ENCODE results near the gene NBEA. TPM values are rescaled to one million over a fixed set of nuclear protein-coding genes. Genes with fewer than 3 reads are reported as not detected.

NBEA gene
- total RNA-seq, 4 donors from 2014 or later: 21.5 to 60.4 (median 27.9) TPM

- H3K4me3 ChIP-seq (replicated peaks in 1 of 3): no peak overlapping the region
- no peaks in the 10 kb centered on the region for H3K36me3 ChIP-seq
- DNase-seq: no peak
- no peaks in the 10 kb centered on the region for H3K9me3 ChIP-seq
- H3K27me3 ChIP-seq: no peaks in the 10 kb centered on the region
- no peaks in the 10 kb centered on the region for H3K4me1 ChIP-seq
- H3K27ac ChIP-seq: no peak overlapping the region
- intact Hi-C loops (cut with DNase I): no loop called here
- no peak for TF ChIP-seq POLR2A (IDR thresholded peaks at IDR 0.05)
- no peak for TF ChIP-seq CTCF (IDR thresholded peaks at IDR 0.05)
Measured at GRCh38 chr13:35379663-35380062, 437.6 kb downstream of the NBEA start.

- Histone ChIP-seq H3K9me3 (no peaks in the 10 kb centered on the region), H3K36me3 (no peaks in the 10 kb centered on the region), H3K4me1 (no peaks in the 10 kb centered on the region), H3K27me3 (no peaks in the 10 kb centered on the region), H3K4me3 (replicated peaks in 1 of 3) (no peak overlapping the region), H3K27ac (no peak overlapping the region)
- TF ChIP-seq POLR2A (IDR thresholded peaks at IDR 0.05) (no peak), CTCF (IDR thresholded peaks at IDR 0.05) (no peak)
- 80 to 88% methylated on average over 6 of the region's 6 CpGs for WGBS, 2 donors
- intact Hi-C loops (cut with DNase I): no loop called here
- no peak for DNase-seq
Measured at GRCh38 chr13:35387682-35388250, 445.7 kb downstream of the NBEA start.

GRCh38 chr13:35388441-35389355, 446.6 kb downstream of the NBEA start:
- H3K27me3 ChIP-seq: no peaks in the 10 kb centered on the region
- no peaks in the 10 kb centered on the region for H3K9me3 ChIP-seq
- 60 to 63% methylated on average over 5 of the region's 5 CpGs for WGBS, 2 donors
- no peak for TF ChIP-seq POLR2A (IDR thresholded peaks at IDR 0.05)
- TF ChIP-seq CTCF (IDR thresholded peaks at IDR 0.05): no peak
- DNase-seq: no peak
- H3K4me3 ChIP-seq (replicated peaks in 1 of 3): no peak overlapping the region
- no peaks in the 10 kb centered on the region for H3K4me1 ChIP-seq
- intact Hi-C loops (cut with DNase I): no loop called here
- no peak overlapping the region for H3K27ac ChIP-seq
- H3K36me3 ChIP-seq: no peaks in the 10 kb centered on the region

DNA sequence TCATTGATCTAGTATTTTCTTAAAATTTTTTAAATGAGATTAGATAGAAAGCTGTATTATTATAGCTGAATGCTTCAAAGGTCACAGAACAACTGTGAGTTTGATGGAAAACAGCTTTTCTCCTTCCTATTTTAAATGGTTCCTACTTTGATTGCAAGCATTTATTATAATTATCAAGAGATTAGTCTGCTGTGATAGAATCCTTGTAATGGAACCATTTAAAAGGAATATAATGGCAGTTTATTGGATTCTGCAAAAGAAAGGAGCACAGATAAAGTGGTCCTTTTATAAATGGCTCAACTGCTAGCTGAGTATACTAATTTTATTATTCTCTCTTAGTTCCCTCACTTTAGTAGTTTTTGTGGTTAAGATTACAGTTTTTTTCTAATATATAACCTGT, 447.5 kb downstream of the NBEA start:
- Histone ChIP-seq H3K27ac (no peak overlapping the region), H3K4me3 (replicated peaks in 1 of 3) (no peak overlapping the region), H3K27me3 (no peaks in the 10 kb centered on the region), H3K9me3 (no peaks in the 10 kb centered on the region), H3K36me3 (no peaks in the 10 kb centered on the region), H3K4me1 (no peaks in the 10 kb centered on the region)
- intact Hi-C loops (cut with DNase I): no loop called here
- TF ChIP-seq CTCF (IDR thresholded peaks at IDR 0.05): no peak
- TF ChIP-seq POLR2A (IDR thresholded peaks at IDR 0.05): no peak
- DNase-seq: no peak

DNA sequence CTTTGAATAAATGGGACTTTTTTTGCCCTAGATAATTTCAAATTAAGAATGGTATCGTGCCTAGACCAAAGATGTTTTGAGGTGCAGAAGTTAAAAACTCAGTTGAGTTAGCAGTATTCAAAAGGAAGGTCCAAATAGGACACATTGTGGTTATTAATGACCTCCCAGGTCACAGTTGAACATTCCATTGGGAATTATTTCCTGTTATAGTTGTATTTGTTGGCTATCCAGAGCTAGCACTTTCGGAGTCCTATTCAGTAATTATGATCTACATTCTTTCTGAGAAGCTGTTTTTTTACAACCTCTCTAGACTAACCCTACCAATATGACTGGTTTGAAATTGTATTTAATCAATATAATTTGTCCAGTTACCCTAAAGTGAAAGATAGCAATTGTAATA, 450.7 kb downstream of the NBEA start:
- no peak for TF ChIP-seq POLR2A (IDR thresholded peaks at IDR 0.05)
- no peak for TF ChIP-seq CTCF (IDR thresholded peaks at IDR 0.05)
- no peaks in the 10 kb centered on the region for H3K36me3 ChIP-seq
- H3K4me1 ChIP-seq: no peaks in the 10 kb centered on the region
- intact Hi-C loops (cut with DNase I): no loop called here
- H3K4me3 ChIP-seq (replicated peaks in 1 of 3): no peak overlapping the region
- no peak overlapping the region for H3K27ac ChIP-seq
- 65 to 81% methylated on average over 2 of the region's 2 CpGs for WGBS, 2 donors
- no peaks in the 10 kb centered on the region for H3K9me3 ChIP-seq
- no peak for DNase-seq
- H3K27me3 ChIP-seq: no peaks in the 10 kb centered on the region

Measured in thyroid gland (tissue), 4 donors.